ENCODE data around the gene LUC7L2. TPM values are rescaled to one million over a fixed set of nuclear protein-coding genes. Genes with fewer than 3 reads are reported as not detected.
"Not testable (repeated sequence)": the region's sequence is repeated elsewhere in the genome, so short reads cannot be mapped to it uniquely, and the experiment has no call there.

Gene LUC7L2
- total RNA-seq, 2 donors from 2014 or later, result 50.1 to 64.6 TPM

DNA sequence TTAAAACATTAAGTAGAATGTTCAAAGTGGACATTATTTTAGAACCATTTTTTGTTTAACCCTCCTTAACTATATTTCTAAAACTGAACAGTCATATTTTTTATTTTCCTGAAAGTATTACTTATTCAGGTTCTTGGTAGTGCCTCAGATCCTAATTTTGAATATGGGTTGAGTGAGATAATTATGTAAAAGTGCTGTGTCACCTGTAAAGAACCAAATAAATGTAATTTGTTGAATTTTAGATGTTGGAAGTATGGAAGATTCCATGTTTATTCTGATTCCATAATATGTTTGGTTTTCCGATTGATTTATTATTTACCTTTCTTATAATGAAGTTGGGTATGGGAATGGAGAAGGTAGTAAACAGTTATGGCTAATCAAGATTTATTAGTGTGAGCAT lies 61.4 kb downstream of the LUC7L2 start:
- Histone ChIP-seq H3K4me1 (no peaks in the 10 kb centered on the region), H3K9me3 (no peaks in the 10 kb centered on the region), H3K4me3 (no peak overlapping the region), H3K36me3 (replicated peaks in 1 of 2; ENCODE audit: insufficient read depth in 1 of 2, low read depth in 2 of 2) (peaks cover 11 to 20% of the 10 kb centered on the region in 2 donors), H3K27me3 (no peaks in the 10 kb centered on the region), H3K27ac (no peak overlapping the region)
- DNase-seq (no peak), ATAC-seq (no peak)
- TF ChIP-seq CTCF (IDR thresholded peaks at IDR 0.05), result no peak
- intact Hi-C loops (cut with DNase I), result no loop called here
- 28 to 30% methylated on average over 1 of the region's 1 CpG for WGBS, 2 donors

GRCh38 chr7:139422126-139422525 lies 62.4 kb downstream of the LUC7L2 start:
- Histone ChIP-seq H3K36me3 (replicated peaks in 1 of 2; ENCODE audit: insufficient read depth in 1 of 2, low read depth in 2 of 2) (peaks cover 11 to 15% of the 10 kb centered on the region in 2 donors), H3K27ac (no peak overlapping the region), H3K27me3 (no peaks in the 10 kb centered on the region), H3K4me1 (no peaks in the 10 kb centered on the region), H3K4me3 (no peak overlapping the region), H3K9me3 (no peaks in the 10 kb centered on the region)
- intact Hi-C loops (cut with DNase I), result no loop called here
- no peak for ATAC-seq
- TF ChIP-seq CTCF (IDR thresholded peaks at IDR 0.05) (no peak), POLR2A (IDR thresholded peaks at IDR 0.05) (no peak)
- WGBS, 2 donors, result 79 to 83% methylated on average over 7 of the region's 7 CpGs
- no peak for DNase-seq

- Histone ChIP-seq H3K27me3 (no peaks in the 10 kb centered on the region), H3K27ac (no peak overlapping the region), H3K36me3 (replicated peaks in 1 of 2; ENCODE audit: insufficient read depth in 1 of 2, low read depth in 2 of 2) (peaks cover 3 to 6% of the 10 kb centered on the region in 2 donors), H3K9me3 (no peaks in the 10 kb centered on the region), H3K4me1 (no peaks in the 10 kb centered on the region), H3K4me3 (no peak overlapping the region)
- TF ChIP-seq POLR2A (IDR thresholded peaks at IDR 0.05) (no peak), CTCF (IDR thresholded peaks at IDR 0.05) (no peak)
- ATAC-seq, result no peak
- WGBS, 2 donors, result 82 to 91% methylated on average over 4 of the region's 4 CpGs
- no peak for DNase-seq
- intact Hi-C loops (cut with DNase I), result no loop called here
Observed at GRCh38 chr7:139423091-139423490, 63.4 kb downstream of the LUC7L2 start.

DNA sequence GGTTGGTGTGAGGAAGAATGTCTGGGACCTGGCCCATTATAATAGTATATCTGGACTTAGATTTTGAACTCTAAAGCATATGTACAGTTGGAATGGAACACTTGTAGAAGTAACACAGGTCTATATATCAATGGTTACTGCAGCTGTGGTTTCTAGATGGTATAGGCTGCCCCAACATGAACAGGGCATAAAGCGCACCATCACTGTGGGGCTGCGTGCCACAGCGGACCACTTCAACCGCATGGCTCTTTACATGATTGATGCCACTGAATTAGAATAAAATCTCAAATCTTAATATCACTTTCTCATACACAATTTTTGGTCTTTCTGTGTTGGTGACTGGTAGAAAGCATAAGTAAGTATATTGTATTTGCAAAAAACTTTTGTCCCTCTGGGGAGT lies 64.3 kb downstream of the LUC7L2 start:
- DNase-seq, result no peak
- intact Hi-C loops (cut with DNase I), result no loop called here
- no peak overlapping the region for H3K27ac ChIP-seq
- no peak for ATAC-seq
- 81 to 82% methylated on average over 4 of the region's 4 CpGs for WGBS, 2 donors
- H3K9me3 ChIP-seq, result no peaks in the 10 kb centered on the region
- TF ChIP-seq CTCF (IDR thresholded peaks at IDR 0.05), result no peak
- H3K36me3 ChIP-seq (replicated peaks in 1 of 2; ENCODE audit: insufficient read depth in 1 of 2, low read depth in 2 of 2), result peaks cover 0 to 6% of the 10 kb centered on the region in 2 donors
- no peaks in the 10 kb centered on the region for H3K27me3 ChIP-seq
- H3K4me3 ChIP-seq, result no peak overlapping the region
- H3K4me1 ChIP-seq, result no peaks in the 10 kb centered on the region

GRCh38 chr7:139425701-139426100 lies 66.0 kb downstream of the LUC7L2 start:
- H3K9me3 ChIP-seq; H3K4me3 ChIP-seq; ATAC-seq; DNase-seq; intact Hi-C loops (cut with DNase I); H3K4me1 ChIP-seq; H3K27me3 ChIP-seq; H3K36me3 ChIP-seq (replicated peaks in 1 of 2; ENCODE audit: insufficient read depth in 1 of 2, low read depth in 2 of 2); H3K27ac ChIP-seq: not testable (repeated sequence)
- WGBS, 2 donors, result 91 to 95% methylated on average over 10 of the region's 10 CpGs

All from body of pancreas (tissue), 4 donors.